GM12878 (cell line): ENCODE measurements around the gene ARHGEF7. TPM values are rescaled to one million over a fixed set of nuclear protein-coding genes. Genes with fewer than 3 reads are reported as not detected.

Experiments used
- ATAC-seq: fragments of 200-7000 bp; cut with Tn5 transposase; 3 replicates; pipeline ENCODE4 v1.9.1; 2020; ENCODE audit warnings: mild to moderate bottlenecking, moderate library complexity
- BruUV-seq: library from RNA; stranded (reverse); fragments of 400-500 nt; replicated peaks from 2 replicates; lab custom pipeline; 2021; lab: Mats Ljungman, UMichigan
- CTCF ChIA-PET: fragments of 300-600 bp; sonication (Branson Sonifier 250); formaldehyde crosslinking; extraction: SDS; loops from one replicate; lab custom pipeline; 2021; ENCODE audit warnings: inconsistent platforms; lab: Yijun Ruan, JAX
- POLR2A ChIA-PET: fragments of 350-600 bp; formaldehyde crosslinking; extraction: SDS; loops from one replicate; lab custom pipeline; 2021; ENCODE audit warnings: inconsistent platforms; lab: Charles Lee
- RAD21 ChIA-PET: fragments of 300-600 bp; sonication (Branson Sonifier 250); formaldehyde crosslinking; loops from one replicate; lab custom pipeline; 2023; ENCODE audit warnings: antibody characterized with exemption; ENCODE audit not compliant: unreplicated experiment; lab: Charles Lee
- SMC1A ChIA-PET: fragments of 300-600 bp; sonication (Branson Sonifier 250); formaldehyde crosslinking; loops from one replicate; lab custom pipeline; 2023; ENCODE audit not compliant: unreplicated experiment, uncharacterized antibody; lab: Charles Lee
- DNase-seq: peaks from one replicate; pipeline ENCODE4 v3.0.0-alpha.2; 2011; ENCODE audit warnings: low read depth, low spot score
- FAIRE-seq: peaks from 3 replicates; lab custom pipeline; 2011; peaks lifted over from hg19 to GRCh38; lab: Jason Lieb, UNC
- H2AFZ ChIP-seq: 2 replicates; pipeline ENCODE4 v1.6.0; 2011; ENCODE audit warnings: low read depth, low read length, control low read depth; ENCODE audit not compliant: control insufficient read depth
- H3K27ac ChIP-seq: 2 replicates; pipeline ENCODE4 v1.5.1; 2011; ENCODE audit warnings: control low read depth; ENCODE audit not compliant: control insufficient read depth, insufficient read depth
- H3K27me3 ChIP-seq, 2 experiments: replicated peaks in 1 of 2; 2 replicates each; pipeline versions ENCODE4 v1.6.0 to v1.6.1; 2011; ENCODE audit warnings: low read length in 1 of 2; ENCODE audit not compliant: control insufficient read depth in 2 of 2, insufficient read depth in 2 of 2
- H3K36me3 ChIP-seq, 2 experiments: 2 replicates each; pipeline ENCODE4 v1.5.1; 2011; ENCODE audit warnings: low read length in 1 of 2; ENCODE audit not compliant: control insufficient read depth in 2 of 2, insufficient read depth in 2 of 2
- H3K4me1 ChIP-seq: 2 replicates; pipeline ENCODE4 v1.6.1; 2011; ENCODE audit warnings: mild to moderate bottlenecking, low read length, moderate library complexity, mixed read lengths; ENCODE audit not compliant: control insufficient read depth, insufficient read depth
- H3K4me2 ChIP-seq: 2 replicates; pipeline ENCODE4 v1.6.0; 2011; ENCODE audit warnings: control low read depth; ENCODE audit not compliant: control insufficient read depth, insufficient read depth
- H3K4me3 ChIP-seq: fragments of 200-600 bp; sonication (generic); 2 replicates; pipeline ENCODE4 v1.5.1; 2016
- H3K79me2 ChIP-seq: 2 replicates; pipeline ENCODE4 v1.6.0; 2011; ENCODE audit warnings: low read length; ENCODE audit not compliant: control insufficient read depth, insufficient read depth
- H3K9ac ChIP-seq: 2 replicates; pipeline ENCODE4 v1.8.0; 2011; ENCODE audit warnings: low read length, control low read depth, mixed read lengths; ENCODE audit not compliant: control insufficient read depth, insufficient read depth
- H3K9me3 ChIP-seq: replicated peaks from 3 replicates; pipeline ENCODE4 v1.5.1; 2011; ENCODE audit warnings: mild to moderate bottlenecking, low read length; ENCODE audit not compliant: control insufficient read depth, insufficient read depth
- H4K20me1 ChIP-seq: 2 replicates; pipeline ENCODE4 v1.6.0; 2011; ENCODE audit not compliant: control insufficient read depth, insufficient read depth
- CHD4 ChIP-seq: fragments of 200-600 bp; sonication (generic); IDR thresholded peaks from 2 replicates; pipeline ENCODE4 v1.6.1; 2016; ENCODE audit warnings: mild to moderate bottlenecking
- GABPA ChIP-seq: IDR thresholded peaks from 2 replicates; pipeline ENCODE4 v1.6.1; 2014; ENCODE audit warnings: antibody characterized with exemption, low read depth, mild to moderate bottlenecking, inconsistent platforms
- HCFC1 ChIP-seq: fragments of 150-350 bp; IDR thresholded peaks from 2 replicates; pipeline ENCODE4 v1.6.1; 2014; ENCODE audit warnings: low read length
- IRF4 ChIP-seq: IDR thresholded peaks from 2 replicates; pipeline ENCODE4 v1.6.1; 2011; ENCODE audit warnings: low read depth, low read length
- LARP7 ChIP-seq: fragments of 450-650 bp; IDR thresholded peaks from 2 replicates; pipeline ENCODE4 v1.6.1; 2017; ENCODE audit warnings: mild to moderate bottlenecking
- MTA2 ChIP-seq: fragments of 450-650 bp; IDR thresholded peaks from 2 replicates; pipeline ENCODE4 v1.6.1; 2016; ENCODE audit warnings: low read depth, mild to moderate bottlenecking, moderate library complexity
- MYB ChIP-seq: fragments of 150-350 bp; IDR thresholded peaks from 2 replicates; pipeline ENCODE4 v1.6.1; 2014; ENCODE audit warnings: mild to moderate bottlenecking, low read depth, low read length, borderline replicate concordance
- NFIC ChIP-seq: IDR thresholded peaks from 2 replicates; pipeline ENCODE4 v1.6.1; 2012; ENCODE audit warnings: low read depth, mild to moderate bottlenecking, inconsistent platforms, low read length, moderate library complexity
- NKRF ChIP-seq: fragments of 450-650 bp; conservative IDR thresholded peaks from 2 replicates; pipeline ENCODE4 v1.6.1; 2017; ENCODE audit warnings: mild to moderate bottlenecking, moderate library complexity
- RB1 ChIP-seq: fragments of 450-650 bp; formaldehyde crosslinking; IDR thresholded peaks from 2 replicates; pipeline ENCODE4 v1.6.1; 2017; ENCODE audit warnings: mild to moderate bottlenecking, borderline replicate concordance
- RBBP5 ChIP-seq: fragments of 200-600 bp; sonication (generic); conservative IDR thresholded peaks from 2 replicates; pipeline ENCODE4 v1.6.1; 2016
- SP1 ChIP-seq: IDR thresholded peaks from one replicate; pipeline ENCODE4 v1.6.1; 2011; ENCODE audit warnings: low read depth, low read length
- STAT3 ChIP-seq: IDR thresholded peaks from 2 replicates; pipeline ENCODE4 v1.6.1; 2011; ENCODE audit warnings: low read depth, low read length, improper control_type of control experiment
- ZBED1 ChIP-seq: IDR thresholded peaks from 2 replicates; pipeline ENCODE4 v1.6.1; 2016; ENCODE audit warnings: borderline replicate concordance
- WGBS: methylation state at CpG from one replicate; pipeline ENCODE4 v1.1.6; 2016; ENCODE audit warnings: low lambda C conversion rate; ENCODE audit not compliant: insufficient replicate concordance, insufficient coverage; ENCODE audit errors: missing lambda C conversion rate; 5-methylcytosine and 5-hydroxymethylcytosine counted together
- in situ Hi-C: fragments of 300-500 bp; cut with MboI; formaldehyde crosslinking; loops from 9 replicates; pipeline ENCODE4 v1.14.3; 2018; ENCODE audit warnings: mixed read lengths
- intact Hi-C: fragments of 100-400 bp; cut with micrococcal nuclease; formaldehyde crosslinking; loops from one replicate; pipeline ENCODE4 v1.14.2; 2022; ENCODE audit not compliant: unreplicated experiment
- polyA plus RNA-seq, 11 experiments: library from polyadenylated mRNA; depleted of rRNA in 4 of 11; unstranded in 6 of 11; stranded (reverse) in 5 of 11; fragments of >200 nt; fragmentation: Nextera tagmentation in 4 of 11; fragmentation: Illumina TruSeq in 1 of 11; extraction: Ambion mirVana in 4 of 11; extraction: Trizol in 1 of 11; gene quantifications; 1 replicate in 1 of 11; 2 replicates in 10 of 11; pipeline versions ENCODE4 v1.2.1 to v1.2.3, GENCODE V29; 2011 to 2016; ENCODE audit warnings: inconsistent platforms in 2 of 11, missing spikeins in 2 of 11, low read depth in 1 of 11
- total RNA-seq, 4 experiments: library from RNA; depleted of rRNA in 3 of 4; stranded (reverse); fragments of >200 nt in 3 of 4; fragmentation: Illumina TruSeq in 1 of 4; extraction: Trizol in 1 of 4; gene quantifications; 2 replicates each; pipeline versions ENCODE4 v1.2.1 to v1.2.3, GENCODE V29; 2013 to 2021
- TF ChIP-seq, protein P1 (sequence below): fragments of 450-650 bp; IDR thresholded peaks from 2 replicates; pipeline ENCODE4 v1.6.1; 2017; ENCODE audit warnings: mild to moderate bottlenecking, low read depth, inconsistent platforms; ENCODE audit not compliant: poor library complexity, severe bottlenecking
- TF ChIP-seq, protein P2 (sequence below): fragments of 450-650 bp; IDR thresholded peaks from 2 replicates; pipeline ENCODE4 v1.6.1; 2014; ENCODE audit warnings: mild to moderate bottlenecking
- TF ChIP-seq, protein P3 (sequence below): fragments of 450-650 bp; IDR thresholded peaks from 2 replicates; pipeline ENCODE4 v1.6.1; 2016; ENCODE audit warnings: mild to moderate bottlenecking

The ARHGEF7 gene
- total and polyA plus RNA-seq, 10 of the 15 experiments (the other 5 are each of a cell fraction or from before 2014, with no cell fraction given): 4.7 to 65.5 (median 36.6) TPM

- in situ Hi-C loops (no loop called here), intact Hi-C loops (no loop called here)
- no peak for DNase-seq
- POLR2A ChIA-PET: no interaction called here
- Histone ChIP-seq H3K79me2 (peaks cover 51% of the 10 kb centered on the region), H4K20me1 (peaks cover 6% of the 10 kb centered on the region; the same call in 1 of the 2 replicates), H3K4me3 (no peak overlapping the region), H3K9ac (no peak overlapping the region), H3K36me3 (peaks cover 9 to 15% of the 10 kb centered on the region in 2 experiments), H3K9me3 (no peaks in the 10 kb centered on the region), H3K4me2 (no peak overlapping the region), H3K27me3 (no peaks in the 10 kb centered on the region), H3K27ac (no peak overlapping the region), H2AFZ (no peak overlapping the region), H3K4me1 (peaks cover 7% of the 10 kb centered on the region)
- FAIRE-seq: no peak
- SMC1A ChIA-PET: interaction anchor here (1.2 to 5.1 kb wide), 2 partner anchors 51 to 149 kb away, joined by 3 to 45 read pairs; no protein-coding TSS in a partner anchor
- WGBS: 91% methylated on average over 13 of the region's 13 CpGs
- RAD21 ChIA-PET: interaction anchor here (0.6 to 5.6 kb wide), 2 partner anchors 28 to 150 kb away, joined by 3 to 43 read pairs; no protein-coding TSS in a partner anchor
- CTCF ChIA-PET: interaction anchor here (1.4 to 8.5 kb wide), 4 partner anchors 14 to 297 kb away, joined by 3 to 99 read pairs (median 29); no protein-coding TSS in a partner anchor
- ATAC-seq: no peak
- BruUV-seq: no TSS peak
- no peak for TF ChIP-seq HCFC1
- TF ChIP-seq SP1: no peak
- no peak for TF ChIP-seq RB1
- no peak for TF ChIP-seq RBBP5
- no peak for TF ChIP-seq CHD4
- TF ChIP-seq ZBED1: no peak
- TF ChIP-seq STAT3: no peak
- TF ChIP-seq LARP7: no peak
- TF ChIP-seq, protein P1, sequence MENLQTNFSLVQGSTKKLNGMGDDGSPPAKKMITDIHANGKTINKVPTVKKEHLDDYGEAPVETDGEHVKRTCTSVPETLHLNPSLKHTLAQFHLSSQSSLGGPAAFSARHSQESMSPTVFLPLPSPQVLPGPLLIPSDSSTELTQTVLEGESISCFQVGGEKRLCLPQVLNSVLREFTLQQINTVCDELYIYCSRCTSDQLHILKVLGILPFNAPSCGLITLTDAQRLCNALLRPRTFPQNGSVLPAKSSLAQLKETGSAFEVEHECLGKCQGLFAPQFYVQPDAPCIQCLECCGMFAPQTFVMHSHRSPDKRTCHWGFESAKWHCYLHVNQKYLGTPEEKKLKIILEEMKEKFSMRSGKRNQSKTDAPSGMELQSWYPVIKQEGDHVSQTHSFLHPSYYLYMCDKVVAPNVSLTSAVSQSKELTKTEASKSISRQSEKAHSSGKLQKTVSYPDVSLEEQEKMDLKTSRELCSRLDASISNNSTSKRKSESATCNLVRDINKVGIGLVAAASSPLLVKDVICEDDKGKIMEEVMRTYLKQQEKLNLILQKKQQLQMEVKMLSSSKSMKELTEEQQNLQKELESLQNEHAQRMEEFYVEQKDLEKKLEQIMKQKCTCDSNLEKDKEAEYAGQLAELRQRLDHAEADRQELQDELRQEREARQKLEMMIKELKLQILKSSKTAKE: no peak
- TF ChIP-seq GABPA: no peak
- TF ChIP-seq, protein P2, sequence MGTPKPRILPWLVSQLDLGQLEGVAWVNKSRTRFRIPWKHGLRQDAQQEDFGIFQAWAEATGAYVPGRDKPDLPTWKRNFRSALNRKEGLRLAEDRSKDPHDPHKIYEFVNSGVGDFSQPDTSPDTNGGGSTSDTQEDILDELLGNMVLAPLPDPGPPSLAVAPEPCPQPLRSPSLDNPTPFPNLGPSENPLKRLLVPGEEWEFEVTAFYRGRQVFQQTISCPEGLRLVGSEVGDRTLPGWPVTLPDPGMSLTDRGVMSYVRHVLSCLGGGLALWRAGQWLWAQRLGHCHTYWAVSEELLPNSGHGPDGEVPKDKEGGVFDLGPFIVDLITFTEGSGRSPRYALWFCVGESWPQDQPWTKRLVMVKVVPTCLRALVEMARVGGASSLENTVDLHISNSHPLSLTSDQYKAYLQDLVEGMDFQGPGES: no peak
- no peak for TF ChIP-seq MTA2
- no peak for TF ChIP-seq IRF4
- TF ChIP-seq NKRF: no peak
- TF ChIP-seq, protein P3, sequence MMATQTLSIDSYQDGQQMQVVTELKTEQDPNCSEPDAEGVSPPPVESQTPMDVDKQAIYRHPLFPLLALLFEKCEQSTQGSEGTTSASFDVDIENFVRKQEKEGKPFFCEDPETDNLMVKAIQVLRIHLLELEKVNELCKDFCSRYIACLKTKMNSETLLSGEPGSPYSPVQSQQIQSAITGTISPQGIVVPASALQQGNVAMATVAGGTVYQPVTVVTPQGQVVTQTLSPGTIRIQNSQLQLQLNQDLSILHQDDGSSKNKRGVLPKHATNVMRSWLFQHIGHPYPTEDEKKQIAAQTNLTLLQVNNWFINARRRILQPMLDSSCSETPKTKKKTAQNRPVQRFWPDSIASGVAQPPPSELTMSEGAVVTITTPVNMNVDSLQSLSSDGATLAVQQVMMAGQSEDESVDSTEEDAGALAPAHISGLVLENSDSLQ: no peak
- no peak for TF ChIP-seq MYB
- TF ChIP-seq NFIC: no peak
These were observed 102.5 kb downstream of the ARHGEF7 start for GRCh38 chr13:111217641-111218040.
